CD4-positive, alpha-beta T cell treated with Interleukin-6 for 4 hours (primary cell): ENCODE data around the gene GCK.
"Not testable (repeated sequence)": the region's sequence is repeated elsewhere in the genome, so short reads cannot be mapped to it uniquely, and the experiment has no call there.

Source experiments
- DNase-seq: peaks from one replicate; pipeline ENCODE4 v3.0.0-alpha.2; 2020; ENCODE audit warnings: mixed read lengths

Gene GCK

GRCh38 chr7:44176486-44176885 is 12.8 kb downstream of the GCK start:
- no peak for DNase-seq

- DNase-seq: no peak
Observed at GRCh38 chr7:44175730-44176129, 13.5 kb downstream of the GCK start.

GRCh38 chr7:44174694-44174948 is 14.6 kb downstream of the GCK start:
- DNase-seq: not testable (repeated sequence)

- DNase-seq: no peak
Observed at GRCh38 chr7:44173911-44174693, 15.1 kb downstream of the GCK start.

- no peak for DNase-seq
Observed at GRCh38 chr7:44172803-44173424, 16.3 kb downstream of the GCK start.

- DNase-seq: no peak
Observed at GRCh38 chr7:44172352-44172751, 16.9 kb downstream of the GCK start.

- DNase-seq: not testable (repeated sequence)
Observed at GRCh38 chr7:44171901-44172300, 17.3 kb downstream of the GCK start.

- DNase-seq: no peak
Observed at GRCh38 chr7:44167920-44168319, 21.3 kb downstream of the GCK start.

GRCh38 chr7:44163591-44163990 is 25.6 kb downstream of the GCK start:
- no peak for DNase-seq

- DNase-seq: no peak
Observed at GRCh38 chr7:44162785-44163395, 26.3 kb downstream of the GCK start.

GRCh38 chr7:44162179-44162578 is 27.1 kb downstream of the GCK start:
- no peak for DNase-seq

- DNase-seq: no peak
Observed at GRCh38 chr7:44161371-44161770, 27.9 kb downstream of the GCK start.

- no peak for DNase-seq
Observed at GRCh38 chr7:44159824-44160630, 29.2 kb downstream of the GCK start.

GRCh38 chr7:44158873-44159631 is 30.2 kb downstream of the GCK start:
- DNase-seq: no peak

- DNase-seq: no peak
Observed at GRCh38 chr7:44158096-44158872, 31.0 kb downstream of the GCK start.

- DNase-seq: no peak
Observed at GRCh38 chr7:44157116-44158080, 31.8 kb downstream of the GCK start.

- no peak for DNase-seq
Observed at GRCh38 chr7:44156453-44157010, 32.7 kb downstream of the GCK start.

GRCh38 chr7:44155191-44156185 is 33.8 kb downstream of the GCK start:
- no peak for DNase-seq

GRCh38 chr7:44154703-44155102 is 34.5 kb downstream of the GCK start:
- no peak for DNase-seq
